NAMALWA (cell line): ENCODE data around the gene ATP1A1.

Source experiments
- DNase-seq: peaks from one replicate; pipeline ENCODE4 v3.0.0-alpha.2; 2015; ENCODE audit warnings: low spot score

ATP1A1 gene

DNA sequence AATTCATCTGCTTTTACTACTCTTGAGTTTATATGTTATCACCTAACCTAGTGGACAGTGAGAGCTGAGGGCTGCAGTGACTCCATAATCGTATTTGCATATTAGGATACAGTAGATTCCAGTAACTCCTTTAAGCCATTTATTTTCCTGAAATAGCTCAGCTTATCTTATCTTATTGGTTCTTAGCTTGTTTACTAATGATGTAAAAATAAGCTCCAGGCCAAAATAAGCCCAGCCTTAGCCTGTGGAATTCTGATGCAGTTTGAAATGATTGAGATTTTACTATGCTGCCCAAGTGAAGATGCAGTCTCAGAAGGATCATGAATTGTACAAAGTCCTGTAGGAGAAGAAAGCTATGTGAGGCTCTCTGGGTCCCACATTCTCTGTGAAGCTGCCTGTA is 18.1 kb downstream of the ATP1A1 start:
- no peak for DNase-seq

- DNase-seq: no peak
Measured at GRCh38 chr1:116392717-116393404, 19.8 kb downstream of the ATP1A1 start.

- DNase-seq: no peak
Measured at GRCh38 chr1:116393792-116394191, 20.7 kb downstream of the ATP1A1 start.

GRCh38 chr1:116394270-116394669 is 21.2 kb downstream of the ATP1A1 start:
- no peak for DNase-seq

DNA sequence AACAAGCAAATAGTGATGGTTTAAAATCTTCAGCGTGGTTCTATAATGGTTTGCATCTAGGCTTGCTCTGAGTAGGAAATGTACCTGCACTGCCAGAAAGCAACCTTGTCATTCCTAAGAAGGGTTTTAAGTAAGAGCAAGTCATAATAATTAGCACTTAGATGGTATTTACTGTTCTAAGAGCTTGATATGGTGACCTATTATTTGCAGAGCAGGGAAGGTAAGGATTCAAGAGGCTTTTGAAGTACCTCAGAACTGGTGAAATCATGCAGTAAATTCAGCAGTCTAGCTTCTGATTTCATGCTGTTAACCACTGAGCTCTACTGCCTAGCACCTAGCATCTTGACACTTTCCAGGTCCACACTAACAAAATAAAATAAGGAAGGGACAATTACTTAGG is 23.7 kb downstream of the ATP1A1 start:
- no peak for DNase-seq

GRCh38 chr1:116397728-116398127 is 24.7 kb downstream of the ATP1A1 start:
- DNase-seq: no peak

DNA sequence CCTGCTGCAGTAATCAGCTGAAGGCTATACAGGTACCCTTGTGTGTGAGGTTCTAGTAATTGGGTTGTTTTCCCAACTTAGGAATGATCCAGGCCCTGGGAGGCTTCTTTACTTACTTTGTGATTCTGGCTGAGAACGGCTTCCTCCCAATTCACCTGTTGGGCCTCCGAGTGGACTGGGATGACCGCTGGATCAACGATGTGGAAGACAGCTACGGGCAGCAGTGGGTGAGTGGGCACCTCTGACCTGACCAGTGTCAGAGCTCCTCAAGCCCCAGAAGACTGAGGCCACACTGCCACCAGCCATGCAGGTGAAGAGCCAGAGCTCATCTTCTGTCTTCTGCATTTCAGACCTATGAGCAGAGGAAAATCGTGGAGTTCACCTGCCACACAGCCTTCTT is 27.7 kb downstream of the ATP1A1 start:
- no peak for DNase-seq

GRCh38 chr1:116401646-116402176 is 28.7 kb downstream of the ATP1A1 start:
- DNase-seq: no peak

- DNase-seq: no peak
Measured at GRCh38 chr1:116402333-116402732, 29.3 kb downstream of the ATP1A1 start.

DNA sequence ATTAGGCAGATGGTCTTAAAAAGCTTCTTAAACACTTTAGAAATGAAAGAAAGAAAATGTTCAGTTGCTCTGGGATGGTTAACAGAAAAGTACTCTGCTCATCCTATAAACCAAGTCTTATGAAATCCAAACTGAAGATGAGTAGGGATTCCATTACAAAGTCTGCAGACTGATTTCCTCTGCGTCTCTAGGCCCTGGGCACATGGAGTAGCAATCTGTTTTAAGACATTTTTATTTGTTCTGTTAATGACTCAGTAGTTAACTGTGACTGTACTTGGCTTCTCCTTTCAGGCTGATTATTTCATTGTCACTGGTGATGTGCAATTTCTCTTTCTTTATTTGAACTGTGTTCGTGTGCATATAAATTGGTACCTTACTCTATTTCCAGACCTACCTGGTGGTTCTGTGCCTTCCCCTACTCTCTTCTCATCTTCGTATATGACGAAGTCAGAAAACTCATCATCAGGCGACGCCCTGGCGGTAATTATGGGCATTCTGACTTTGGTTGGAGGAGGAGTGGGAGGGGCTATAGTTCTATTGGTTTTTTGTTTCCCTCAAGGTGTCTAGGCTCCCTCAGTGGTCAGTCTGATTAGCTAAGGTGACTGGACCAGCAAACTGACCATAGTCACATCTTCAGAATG is 30.6 kb downstream of the ATP1A1 start:
- DNase-seq: no peak

GRCh38 chr1:116404699-116405098 is 31.7 kb downstream of the ATP1A1 start:
- no peak for DNase-seq

GRCh38 chr1:116405241-116406135 is 32.4 kb downstream of the ATP1A1 start:
- no peak for DNase-seq

GRCh38 chr1:116407033-116407432 is 34.0 kb downstream of the ATP1A1 start:
- no peak for DNase-seq

DNA sequence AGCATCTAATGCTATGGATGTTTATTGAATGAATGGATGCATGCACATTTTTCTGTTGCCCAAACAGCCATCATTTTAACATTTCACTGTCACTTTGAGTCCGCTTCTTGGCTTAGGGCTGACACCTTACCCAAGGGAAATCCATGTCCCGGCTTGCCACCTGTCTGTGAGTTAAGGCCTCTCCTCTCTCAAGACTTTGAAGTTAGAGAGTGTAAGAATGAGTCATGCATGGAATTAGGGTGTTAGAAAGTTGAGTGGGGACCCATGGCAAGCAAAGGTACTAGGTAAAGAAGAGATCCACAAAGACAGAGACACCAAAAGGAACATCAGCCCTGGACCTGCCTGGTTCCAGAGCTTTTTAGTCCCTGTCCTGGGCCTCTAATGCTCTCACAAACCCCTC is 35.1 kb downstream of the ATP1A1 start:
- DNase-seq: no peak

DNA sequence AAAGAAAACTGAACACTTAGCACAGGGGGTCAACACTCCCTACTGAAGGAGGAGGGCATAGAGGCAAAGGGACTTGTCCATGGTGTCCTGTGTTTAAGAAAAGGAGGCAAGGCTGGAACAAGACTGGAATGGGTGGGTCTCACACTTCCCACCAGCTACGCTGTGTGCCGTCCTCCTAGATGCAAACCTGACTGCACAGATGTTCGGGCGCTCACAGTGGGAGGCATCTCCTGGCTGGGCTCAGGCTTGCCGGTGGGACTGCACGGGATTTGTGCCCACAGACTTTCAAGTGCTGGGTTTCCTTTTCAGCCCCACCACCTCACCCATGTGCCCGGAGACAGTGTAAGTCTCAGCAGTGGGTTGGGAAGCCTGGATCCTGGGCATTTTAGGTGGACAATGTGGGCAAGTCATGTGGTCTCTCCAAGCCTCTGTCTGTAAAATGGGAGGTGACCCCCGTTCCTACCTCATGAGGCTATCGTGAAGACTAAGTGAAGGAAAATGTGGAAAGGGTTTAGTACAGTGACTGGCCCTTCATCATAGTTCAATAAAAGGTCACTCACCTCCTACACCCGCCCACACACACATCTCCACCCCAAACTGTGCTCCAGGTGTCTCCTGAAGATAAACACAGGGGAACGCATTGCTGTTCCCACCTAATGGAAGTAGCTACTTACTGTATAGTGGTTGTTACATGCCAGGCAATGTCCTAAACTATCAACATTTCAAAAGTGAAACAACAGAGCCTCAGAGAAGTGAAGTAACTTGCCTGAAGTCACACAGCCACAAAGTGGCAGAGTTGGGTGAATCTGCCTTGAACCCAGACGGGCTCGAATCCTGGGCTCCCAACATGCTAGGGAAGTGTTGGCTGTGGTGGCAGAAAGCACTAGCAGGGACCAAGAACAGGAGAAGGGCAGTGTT is 36.0 kb downstream of the ATP1A1 start:
- DNase-seq: no peak

DNA sequence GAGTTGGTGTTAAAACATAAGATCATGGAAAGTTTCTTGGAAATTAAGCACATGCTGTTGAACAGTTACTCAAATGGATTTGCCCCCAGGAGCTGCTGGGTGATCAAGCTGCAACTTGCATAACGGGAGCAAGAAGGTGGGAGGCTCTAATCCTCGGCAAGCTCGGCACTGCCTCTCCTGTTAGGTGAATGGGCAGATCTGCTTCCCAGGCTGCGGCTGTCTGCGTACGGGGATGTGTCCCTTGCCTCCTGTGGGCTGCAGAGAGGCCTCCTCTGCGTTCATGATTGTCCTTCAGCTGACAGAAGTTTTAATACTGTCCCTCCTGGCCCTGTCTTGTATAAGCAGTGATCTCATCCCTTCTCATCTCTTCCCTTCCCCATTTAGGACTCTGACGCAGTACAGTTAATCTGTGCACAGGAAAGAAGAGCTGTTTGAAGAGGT is 36.7 kb downstream of the ATP1A1 start:
- DNase-seq: no peak

DNA sequence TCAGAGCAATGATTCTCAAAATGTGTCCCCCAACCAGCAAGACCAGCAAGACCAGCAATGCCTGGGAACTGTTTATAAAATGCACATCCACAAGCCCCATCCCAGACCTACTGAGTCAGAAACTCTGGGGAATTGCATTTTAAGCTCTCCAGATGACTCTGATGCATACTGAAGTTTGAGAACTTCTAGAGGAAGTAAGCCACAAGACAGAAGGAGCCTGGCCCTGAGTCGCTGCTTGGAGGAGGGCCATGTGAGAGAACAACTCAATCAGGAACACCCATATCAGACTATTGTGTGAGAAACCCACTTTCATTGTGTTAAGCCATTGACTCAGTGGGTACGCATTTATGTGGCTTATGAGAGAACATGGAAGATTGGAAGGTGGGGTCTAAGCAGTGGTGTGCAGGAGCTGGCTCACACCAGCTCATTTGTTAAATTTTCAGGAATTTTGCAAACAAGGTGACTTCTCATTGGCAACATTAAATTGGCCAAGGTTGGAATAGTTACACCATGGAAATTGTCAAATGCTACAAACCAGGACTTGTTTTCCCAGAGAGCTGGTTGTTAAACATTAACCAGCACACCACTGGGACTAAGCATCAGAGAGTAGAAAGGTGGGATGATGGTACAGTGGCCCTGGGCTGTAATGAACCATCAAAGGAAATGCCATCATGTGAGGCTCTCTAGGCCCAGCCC is 38.9 kb downstream of the ATP1A1 start:
- no peak for DNase-seq

GRCh38 chr1:116412480-116412798 is 39.4 kb downstream of the ATP1A1 start:
- DNase-seq: no peak

- no peak for DNase-seq
Measured at GRCh38 chr1:116412898-116413297, 39.9 kb downstream of the ATP1A1 start.

DNA sequence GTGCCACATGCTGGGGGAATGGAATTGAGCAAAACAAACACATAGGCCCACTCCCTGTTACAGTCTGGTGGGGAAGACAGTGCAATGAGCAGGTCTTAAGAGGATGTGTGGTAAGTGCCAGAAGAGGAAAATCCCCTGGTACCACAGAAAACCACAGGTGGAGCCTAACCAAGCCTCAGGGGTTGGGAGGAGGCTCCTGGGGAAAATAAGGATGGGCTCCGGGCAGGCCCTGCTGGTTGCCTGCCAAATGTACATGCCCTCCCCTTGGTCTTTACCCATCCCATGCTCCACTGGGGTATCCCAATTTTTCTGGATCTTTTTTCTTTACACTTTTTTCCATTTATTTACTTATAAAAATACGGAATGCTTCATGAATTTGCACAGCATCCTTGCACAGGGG is 40.4 kb downstream of the ATP1A1 start:
- DNase-seq: no peak

DNA sequence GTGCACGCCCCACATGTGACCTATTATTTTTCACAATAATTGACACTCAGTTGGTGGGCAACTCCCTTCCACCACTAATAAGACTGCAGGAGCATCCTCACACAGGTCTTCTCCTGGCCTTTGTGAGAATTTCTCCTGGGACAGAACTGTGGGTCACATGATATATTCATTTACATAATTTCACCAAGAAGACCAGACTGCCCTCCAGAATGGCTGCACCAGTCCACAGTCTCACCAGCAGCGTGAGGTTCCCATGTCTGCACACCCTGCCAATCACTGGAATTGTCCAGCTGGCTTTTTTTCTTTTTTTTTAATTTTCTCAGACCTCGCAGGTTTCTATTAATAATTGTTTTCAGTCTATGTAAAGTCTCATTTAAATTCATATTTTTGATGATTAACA is 41.3 kb downstream of the ATP1A1 start:
- DNase-seq: no peak
